ENCODE data around the gene SVOP.
"Not testable (repeated sequence)": the region's sequence is repeated elsewhere in the genome, so short reads cannot be mapped to it uniquely, and the experiment has no call there.

The SVOP gene

DNA sequence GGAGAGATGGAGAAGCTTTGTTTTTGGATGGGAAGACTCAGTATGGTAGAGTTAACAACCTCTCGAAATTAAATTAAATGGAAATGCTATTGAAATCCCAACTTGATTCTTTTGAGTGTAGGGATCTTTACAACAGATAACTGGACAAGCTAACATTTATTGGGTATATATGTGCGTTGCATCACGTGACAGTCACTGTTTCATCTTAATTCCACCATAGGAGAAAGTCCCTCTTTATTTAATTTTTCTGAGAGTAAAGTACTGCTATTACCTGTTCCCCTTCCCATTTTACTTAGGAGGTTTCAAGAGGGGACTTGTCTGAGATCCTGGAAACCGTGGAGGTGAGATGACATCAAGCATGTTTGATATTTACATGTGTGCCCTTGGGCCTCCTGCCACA lies 152.1 kb downstream of the SVOP start:
- Mint-ChIP-seq H3K4me1 (no peaks in the 10 kb centered on the region), H3K27me3 (no peaks in the 10 kb centered on the region), H3K27ac (no peak overlapping the region), H3K4me3 (no peak overlapping the region), H3K36me3 (no peaks in the 10 kb centered on the region), H3K9me3 (no peaks in the 10 kb centered on the region)

DNA sequence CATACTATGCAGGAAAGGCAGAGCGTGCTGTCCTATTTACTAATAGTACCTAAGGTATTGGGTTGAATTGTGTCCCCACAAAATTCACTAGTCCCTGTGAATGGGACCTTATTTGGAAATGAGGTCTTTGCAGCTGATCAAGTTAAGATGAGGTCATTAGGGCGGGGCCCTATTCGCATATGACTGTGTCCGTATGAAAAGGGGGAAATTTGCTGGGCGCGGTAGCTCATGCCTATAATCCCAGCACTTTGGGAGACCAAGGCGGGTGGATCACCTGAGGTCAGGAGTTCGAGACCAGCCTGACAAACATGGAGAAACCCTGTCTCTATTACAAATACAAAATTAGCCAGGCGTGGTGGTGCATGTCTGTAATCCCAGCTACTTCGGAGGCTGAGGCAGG lies 154.8 kb downstream of the SVOP start:
- not testable (repeated sequence) for H3K4me1 Mint-ChIP-seq, H3K4me3 Mint-ChIP-seq, H3K27ac Mint-ChIP-seq, H3K9me3 Mint-ChIP-seq, H3K36me3 Mint-ChIP-seq, H3K27me3 Mint-ChIP-seq

DNA sequence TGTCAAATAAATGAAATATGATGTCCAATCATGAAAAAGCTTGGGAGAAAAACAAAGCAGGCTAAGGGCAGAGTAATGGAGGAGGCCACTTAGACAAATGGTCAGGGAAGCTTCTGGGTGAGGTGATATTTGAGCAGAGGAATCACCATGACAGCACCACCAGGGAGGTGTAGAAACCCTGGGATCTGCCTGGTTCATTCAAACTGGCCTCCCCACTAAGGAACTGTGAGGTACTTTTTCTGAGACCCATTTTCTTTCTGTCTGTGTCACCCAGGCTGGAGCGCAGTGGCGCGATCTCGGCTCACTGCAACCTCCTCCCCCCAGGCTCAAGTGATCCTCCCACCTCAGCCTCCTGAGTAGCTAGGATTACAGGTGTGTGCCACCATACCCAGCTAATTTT lies 155.7 kb downstream of the SVOP start:
- Mint-ChIP-seq H3K4me1 (peaks cover 4% of the 10 kb centered on the region), H3K4me3 (no peak overlapping the region), H3K27me3 (no peaks in the 10 kb centered on the region), H3K27ac (no peak overlapping the region), H3K9me3 (no peaks in the 10 kb centered on the region), H3K36me3 (no peaks in the 10 kb centered on the region)

DNA sequence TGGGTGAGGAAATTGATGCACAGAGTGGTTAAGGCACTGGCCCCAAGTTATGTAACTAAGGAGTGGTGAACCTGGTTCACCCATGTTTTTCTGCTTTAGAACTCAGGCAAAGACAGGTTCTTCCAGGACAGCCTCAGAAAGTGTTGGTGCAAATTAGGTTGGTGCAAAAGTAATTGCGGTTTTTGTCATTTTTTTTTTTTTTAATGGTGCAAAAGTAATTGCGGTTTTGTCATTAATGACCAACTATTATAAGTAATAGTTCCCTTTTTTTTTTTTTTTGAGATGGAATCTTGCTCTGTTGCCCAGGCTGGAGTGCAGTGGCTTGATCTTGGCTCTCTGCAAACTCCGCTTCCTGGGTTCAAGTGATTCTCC lies 158.3 kb downstream of the SVOP start:
- Mint-ChIP-seq H3K4me3 (no peak overlapping the region), H3K27me3 (no peaks in the 10 kb centered on the region), H3K27ac (no peak overlapping the region), H3K9me3 (no peaks in the 10 kb centered on the region), H3K36me3 (no peaks in the 10 kb centered on the region), H3K4me1 (peaks cover 19% of the 10 kb centered on the region)

DNA sequence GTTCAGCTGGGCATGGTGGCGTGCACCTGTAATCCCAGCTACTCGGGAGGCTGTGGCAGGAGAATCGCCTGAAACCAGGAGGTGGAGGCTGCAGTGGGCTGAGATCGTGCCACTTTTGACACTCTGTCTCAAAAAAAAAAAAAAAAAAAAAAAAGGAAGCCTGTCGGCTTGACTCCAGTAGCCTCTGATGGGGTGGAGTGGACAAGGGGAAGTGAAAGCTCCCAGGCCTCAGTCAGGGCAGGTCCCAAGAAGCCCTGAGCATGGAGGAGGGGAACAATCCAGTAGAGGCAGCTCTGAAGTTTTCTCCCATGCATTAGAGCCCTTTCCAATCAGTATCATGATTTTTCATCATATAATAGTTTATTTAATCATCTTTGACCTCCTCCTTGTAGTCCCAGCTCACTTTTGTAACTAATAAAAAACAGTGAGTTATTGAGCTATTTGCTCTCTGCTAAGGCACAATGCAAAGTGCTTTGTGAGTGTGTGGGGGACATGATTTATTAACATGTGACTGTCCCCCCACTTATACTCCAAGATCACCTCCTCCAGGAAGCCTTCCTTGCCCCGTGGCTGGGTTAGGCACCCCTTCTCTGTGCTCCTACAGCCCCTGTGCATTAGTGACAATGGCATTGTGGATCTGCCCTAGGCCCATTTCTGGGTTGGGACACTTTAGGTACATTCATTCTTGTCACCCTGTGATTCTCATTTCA lies 158.8 kb downstream of the SVOP start:
- Mint-ChIP-seq H3K4me1 (peaks cover 19% of the 10 kb centered on the region), H3K9me3 (no peaks in the 10 kb centered on the region), H3K27me3 (no peaks in the 10 kb centered on the region), H3K4me3 (no peak overlapping the region), H3K36me3 (no peaks in the 10 kb centered on the region), H3K27ac (peak overlapping the region; percentile 35)

DNA sequence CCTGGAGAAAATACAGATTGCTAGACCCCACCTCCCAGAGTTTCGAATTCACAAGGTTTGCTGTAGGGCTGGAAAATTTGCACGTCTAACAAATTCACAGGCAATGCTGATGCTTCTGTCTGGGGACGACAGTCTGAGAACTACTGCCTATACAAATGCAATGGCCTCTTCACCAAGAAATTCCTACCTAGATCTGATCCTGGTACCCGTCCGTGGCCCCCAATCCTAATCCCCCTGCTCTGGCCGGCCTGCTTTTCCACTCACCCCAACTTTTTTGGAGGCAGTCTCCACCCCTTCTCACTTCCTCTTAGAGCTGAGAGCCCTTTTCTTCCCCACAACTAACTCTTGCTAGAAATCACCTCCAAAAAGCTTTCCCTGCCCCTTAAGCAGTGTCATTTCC lies 160.4 kb downstream of the SVOP start:
- Mint-ChIP-seq H3K4me1 (peaks cover 35% of the 10 kb centered on the region), H3K27me3 (no peaks in the 10 kb centered on the region), H3K9me3 (no peaks in the 10 kb centered on the region), H3K36me3 (no peaks in the 10 kb centered on the region), H3K4me3 (no peak overlapping the region), H3K27ac (no peak overlapping the region)

DNA sequence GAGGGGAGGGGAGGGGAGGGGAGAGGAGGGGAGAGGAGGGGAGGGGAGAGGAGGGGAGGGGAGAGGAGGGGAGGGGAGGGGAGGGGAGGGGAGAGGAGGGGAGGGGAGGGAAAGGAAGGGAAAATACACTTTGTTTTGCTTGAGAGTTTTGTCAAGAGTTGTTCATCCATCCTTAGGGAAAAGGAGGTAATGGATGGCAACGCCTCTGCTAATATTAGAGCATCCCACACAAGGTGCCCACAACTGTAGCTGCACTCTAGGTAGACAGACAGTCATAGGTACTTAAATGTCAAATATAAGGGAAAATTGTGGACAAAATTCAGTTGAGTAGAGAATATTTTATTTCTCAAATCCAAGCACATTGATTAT lies 161.0 kb downstream of the SVOP start:
- no peaks in the 10 kb centered on the region for H3K36me3 Mint-ChIP-seq
- no peak overlapping the region for H3K27ac Mint-ChIP-seq
- no peaks in the 10 kb centered on the region for H3K27me3 Mint-ChIP-seq
- no peak overlapping the region for H3K4me3 Mint-ChIP-seq
- H3K9me3 Mint-ChIP-seq: no peaks in the 10 kb centered on the region
- peaks cover 37% of the 10 kb centered on the region for H3K4me1 Mint-ChIP-seq

DNA sequence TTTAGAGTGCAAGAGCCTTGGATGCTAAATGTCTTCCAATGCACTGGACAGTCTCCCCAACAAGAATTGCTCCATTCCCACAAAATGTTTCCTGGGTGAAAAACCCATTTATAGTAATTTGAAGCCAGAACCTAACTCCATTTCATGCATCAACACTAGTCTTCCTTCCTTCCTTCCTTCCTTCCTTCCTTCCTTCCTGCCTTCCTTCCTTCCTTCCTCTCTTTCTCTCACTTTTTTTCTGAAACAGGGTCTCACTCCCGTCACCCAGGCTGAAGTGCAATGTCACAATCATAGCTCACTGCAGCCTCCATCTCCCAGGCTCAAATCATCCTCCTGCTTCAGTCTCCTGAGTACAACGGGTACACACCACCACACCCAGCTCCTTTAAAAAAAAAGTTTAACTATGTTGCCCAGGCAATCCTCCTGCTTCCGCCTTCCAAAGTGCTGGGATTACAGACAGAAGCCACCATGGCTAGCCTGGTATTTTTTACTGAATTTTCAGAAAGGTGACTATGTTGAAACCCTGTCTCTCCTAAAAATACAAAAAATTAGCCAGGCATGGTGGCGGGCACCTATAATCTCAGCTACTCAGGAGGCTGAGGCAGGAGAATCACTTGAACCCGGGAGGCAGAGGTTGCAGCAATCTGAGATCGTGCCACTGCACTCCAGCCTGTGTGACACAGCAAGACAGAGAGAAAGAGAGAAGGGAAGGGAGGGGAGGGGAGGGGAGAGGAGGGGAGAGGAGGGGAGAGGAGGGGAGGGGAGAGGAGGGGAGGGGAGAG lies 161.5 kb downstream of the SVOP start:
- Mint-ChIP-seq H3K4me3 (peak overlapping the region; percentile 89), H3K27ac (peak overlapping the region; percentile 73), H3K4me1 (peaks cover 40% of the 10 kb centered on the region)
- H3K9me3 Mint-ChIP-seq, H3K36me3 Mint-ChIP-seq, H3K27me3 Mint-ChIP-seq: not testable (repeated sequence)

DNA sequence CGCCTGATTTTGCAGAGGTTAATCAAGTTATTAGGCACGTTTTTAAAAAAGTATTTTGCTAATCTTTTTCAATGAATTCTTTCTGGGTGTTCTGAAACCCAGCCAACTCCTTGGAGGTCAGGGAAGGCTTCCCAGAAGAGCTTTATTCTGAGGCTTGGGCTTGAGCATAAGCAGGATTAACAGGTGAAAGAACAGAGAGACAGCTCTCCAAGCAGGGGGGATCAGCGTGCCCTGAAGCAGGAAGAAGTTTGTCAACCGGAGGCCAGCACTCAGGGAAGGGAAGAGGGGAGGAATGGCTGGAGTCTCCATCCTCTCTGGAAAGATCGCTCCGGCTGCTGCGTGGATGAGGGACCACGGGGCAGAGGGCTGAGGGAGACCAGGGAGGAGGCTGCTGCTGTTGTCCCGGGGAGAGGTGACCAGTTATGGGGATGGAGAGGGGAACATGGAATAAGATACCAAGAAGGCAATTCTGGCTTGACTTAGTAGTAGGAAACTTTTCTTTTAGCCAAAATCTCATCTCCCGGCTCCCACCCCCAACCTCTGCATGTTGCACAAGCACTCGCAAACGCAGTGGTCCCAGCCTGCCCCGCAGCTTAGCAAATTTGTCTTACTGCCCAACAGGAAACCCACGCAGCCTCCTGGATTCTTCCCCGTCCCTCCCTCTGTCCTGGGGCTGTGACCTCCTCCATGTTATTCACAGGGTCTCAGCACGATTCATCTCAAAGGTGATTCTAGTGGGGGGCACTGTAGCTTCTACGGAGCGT lies 162.4 kb downstream of the SVOP start:
- Mint-ChIP-seq H3K4me3 (peak overlapping the region; percentile 89), H3K27ac (peak overlapping the region; percentile 77), H3K36me3 (no peaks in the 10 kb centered on the region), H3K9me3 (no peaks in the 10 kb centered on the region), H3K27me3 (no peaks in the 10 kb centered on the region), H3K4me1 (peaks cover 45% of the 10 kb centered on the region)

All from activated naive CD4-positive, alpha-beta T cell treated with anti-CD3 and anti-CD28 coated beads, Interleukin-2, amount 50 U/mL, for 24 hours (primary cell).